VCaP (cell line): ENCODE results near the gene UNC119.

ENCODE experiments used
- H3K27ac ChIP-seq: fragments of 450-650 bp; 2 replicates; pipeline ENCODE4 v1.5.1; 2017
- TF ChIP-seq, protein P1 (sequence below): fragments of 450-650 bp; conservative IDR thresholded peaks from 2 replicates; pipeline ENCODE4 v1.5.1; 2017; ENCODE audit warnings: mild to moderate bottlenecking, moderate library complexity

UNC119 gene

DNA sequence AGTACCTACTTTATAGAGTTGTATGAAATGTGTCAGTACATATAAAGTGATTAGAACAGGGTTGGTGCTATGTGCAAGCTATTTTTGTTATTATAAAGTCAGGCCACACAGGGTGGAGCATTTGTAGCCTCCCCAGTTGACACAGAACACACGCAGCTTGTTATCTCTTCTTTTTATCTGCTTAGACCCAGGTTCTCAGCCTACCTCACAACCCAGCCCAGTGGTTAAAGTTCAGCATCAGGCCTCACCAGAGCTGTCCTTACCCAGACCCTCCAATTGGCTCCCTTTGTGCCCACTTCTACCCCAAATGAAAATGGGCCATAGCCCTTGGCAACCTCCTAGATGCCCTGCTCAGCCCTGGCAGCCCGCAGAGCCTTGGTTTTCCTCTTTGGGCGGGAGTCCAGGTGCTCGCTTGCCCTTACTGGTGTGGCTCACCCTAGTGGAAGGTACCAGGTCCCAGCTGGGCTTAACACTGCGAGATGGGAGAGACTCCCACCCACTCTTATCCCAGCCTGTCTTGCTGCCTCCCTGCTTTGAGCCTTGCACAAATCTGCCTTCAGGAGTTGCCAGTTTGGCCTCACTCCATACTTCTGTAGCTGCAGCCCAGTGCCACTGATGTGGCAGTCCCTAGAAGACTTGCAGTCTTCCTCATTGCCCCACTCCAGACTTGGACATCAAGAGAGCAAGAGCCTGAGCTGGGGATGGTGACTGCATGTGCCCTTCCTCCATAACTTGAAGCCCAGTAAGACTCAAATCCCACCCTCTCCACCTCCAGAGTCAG is 20.0 kb upstream of the UNC119 start:
- TF ChIP-seq, protein P1, sequence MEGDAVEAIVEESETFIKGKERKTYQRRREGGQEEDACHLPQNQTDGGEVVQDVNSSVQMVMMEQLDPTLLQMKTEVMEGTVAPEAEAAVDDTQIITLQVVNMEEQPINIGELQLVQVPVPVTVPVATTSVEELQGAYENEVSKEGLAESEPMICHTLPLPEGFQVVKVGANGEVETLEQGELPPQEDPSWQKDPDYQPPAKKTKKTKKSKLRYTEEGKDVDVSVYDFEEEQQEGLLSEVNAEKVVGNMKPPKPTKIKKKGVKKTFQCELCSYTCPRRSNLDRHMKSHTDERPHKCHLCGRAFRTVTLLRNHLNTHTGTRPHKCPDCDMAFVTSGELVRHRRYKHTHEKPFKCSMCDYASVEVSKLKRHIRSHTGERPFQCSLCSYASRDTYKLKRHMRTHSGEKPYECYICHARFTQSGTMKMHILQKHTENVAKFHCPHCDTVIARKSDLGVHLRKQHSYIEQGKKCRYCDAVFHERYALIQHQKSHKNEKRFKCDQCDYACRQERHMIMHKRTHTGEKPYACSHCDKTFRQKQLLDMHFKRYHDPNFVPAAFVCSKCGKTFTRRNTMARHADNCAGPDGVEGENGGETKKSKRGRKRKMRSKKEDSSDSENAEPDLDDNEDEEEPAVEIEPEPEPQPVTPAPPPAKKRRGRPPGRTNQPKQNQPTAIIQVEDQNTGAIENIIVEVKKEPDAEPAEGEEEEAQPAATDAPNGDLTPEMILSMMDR = no peak
- peak overlapping the region; percentile 95 for H3K27ac ChIP-seq

DNA sequence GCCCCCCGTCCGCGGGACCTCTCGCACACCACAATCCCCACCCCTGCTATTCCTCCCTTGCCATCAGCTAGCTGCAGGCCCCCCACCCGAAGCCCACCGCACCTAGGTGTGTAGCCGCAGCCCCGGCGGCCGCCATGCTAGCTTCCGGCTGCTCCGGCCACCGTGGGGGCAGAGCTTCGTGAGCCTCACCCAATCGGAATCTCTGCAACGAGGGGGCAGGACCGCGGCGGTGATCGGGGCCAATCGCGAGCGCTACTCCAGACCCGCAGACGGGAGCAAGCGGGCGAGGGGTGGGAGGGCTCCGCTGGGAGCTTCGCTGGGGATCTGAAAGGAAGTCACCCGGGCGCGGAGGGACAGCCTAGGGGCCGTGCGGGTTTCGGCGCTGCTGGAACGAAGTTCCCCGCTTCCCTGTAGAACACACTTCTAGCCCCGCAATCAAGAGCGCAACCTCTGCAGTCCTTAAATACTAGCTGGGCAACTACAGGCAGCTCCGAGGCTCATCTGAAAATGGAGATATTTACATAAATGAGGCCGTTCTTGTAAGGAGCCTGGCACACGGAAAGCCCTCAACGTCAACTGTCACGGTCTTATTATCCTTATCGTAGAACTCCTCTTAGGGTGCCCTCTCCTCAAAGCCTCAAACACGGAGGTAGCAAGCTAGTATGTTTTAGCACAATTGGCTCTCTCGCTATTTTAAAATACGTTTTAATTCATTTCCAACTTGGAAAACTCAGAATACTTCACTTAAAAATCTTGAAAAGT is 19.1 kb upstream of the UNC119 start, which contains the start of gene PIGS:
PIGS (minus strand) TSS at position 164 of the 762 bp plus-strand sequence; CDS start at position 136, 28 bp downstream.
- peak within 1 kb of the TSS; percentile 95 for H3K27ac ChIP-seq
- TF ChIP-seq, protein P1 = no peak

DNA sequence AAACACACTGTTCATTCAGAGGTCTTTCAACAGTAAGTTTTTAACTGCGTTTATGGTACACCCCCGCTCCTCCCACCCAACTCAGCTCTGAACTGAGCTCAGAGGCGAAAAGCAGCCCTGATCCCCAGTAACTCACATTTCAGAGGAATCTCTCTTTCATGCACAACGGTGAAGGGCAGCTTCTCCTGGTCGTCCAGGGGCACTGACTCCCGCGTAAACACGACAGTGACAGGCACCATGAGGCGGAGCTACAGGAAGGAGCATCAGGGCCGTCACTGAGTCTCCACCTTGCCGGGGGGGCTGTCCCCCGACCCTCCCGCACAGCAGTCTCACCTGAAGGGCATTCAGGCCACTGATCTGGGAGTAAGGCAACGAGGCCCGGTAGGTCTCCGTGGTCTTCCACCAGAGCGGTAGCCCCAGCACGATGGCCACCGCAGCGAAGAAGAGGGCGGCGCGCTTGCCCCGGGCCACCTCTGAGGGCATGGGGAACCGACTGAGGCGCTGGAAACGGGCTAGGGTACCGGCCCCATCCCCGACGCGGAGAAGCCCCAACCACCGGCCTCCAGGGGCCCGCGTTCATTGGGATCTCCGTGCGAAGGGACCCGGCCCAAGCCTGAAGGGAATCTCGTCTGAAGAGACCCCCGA is 18.4 kb upstream of the UNC119 start:
- peak overlapping the region; percentile 95 for H3K27ac ChIP-seq

DNA sequence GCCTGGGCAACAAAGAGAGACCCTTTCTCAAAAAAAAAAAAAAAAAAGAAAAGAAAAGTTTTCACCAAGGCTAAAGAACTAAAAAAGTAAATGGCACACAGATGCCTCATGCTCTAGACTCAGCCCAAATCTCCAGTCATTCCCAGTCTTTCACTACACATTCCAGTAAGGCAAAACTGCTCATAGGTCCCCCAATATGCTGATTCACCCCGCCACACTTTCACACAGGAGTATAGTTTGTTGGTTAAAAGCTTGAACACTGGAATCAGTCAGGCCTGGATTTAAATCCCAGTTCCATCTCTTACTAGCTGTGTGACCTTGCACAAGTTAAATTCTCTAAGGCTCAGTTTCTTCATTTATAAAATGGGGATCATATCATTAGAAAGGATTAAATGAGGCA is 17.0 kb upstream of the UNC119 start:
- TF ChIP-seq, protein P1 = no peak
- H3K27ac ChIP-seq = peak overlapping the region; percentile 95

More for the DNA sequence above, 18.4 kb upstream of the UNC119 start:
- TF ChIP-seq, protein P1 = no peak

DNA sequence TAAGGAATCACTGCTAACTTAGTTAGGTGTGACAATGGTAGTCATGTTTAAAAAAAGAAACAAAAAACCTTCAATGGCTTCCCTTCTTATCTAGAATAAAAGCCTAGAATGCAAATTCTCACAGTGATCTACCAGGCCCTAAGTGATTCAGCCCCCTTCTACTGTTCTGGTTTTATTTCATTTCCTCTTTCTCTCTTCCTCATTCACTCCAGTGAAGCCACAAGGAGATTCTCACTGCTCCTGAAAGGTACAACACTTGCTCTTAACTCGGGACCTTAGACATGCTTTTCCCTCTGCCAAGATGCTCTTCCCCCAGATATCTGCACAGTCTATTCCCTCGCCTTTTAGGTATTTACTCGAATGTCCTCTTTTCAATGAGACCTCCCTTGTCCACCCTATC is 15.2 kb upstream of the UNC119 start:
- TF ChIP-seq, protein P1 = no peak
- H3K27ac ChIP-seq = no peak overlapping the region

DNA sequence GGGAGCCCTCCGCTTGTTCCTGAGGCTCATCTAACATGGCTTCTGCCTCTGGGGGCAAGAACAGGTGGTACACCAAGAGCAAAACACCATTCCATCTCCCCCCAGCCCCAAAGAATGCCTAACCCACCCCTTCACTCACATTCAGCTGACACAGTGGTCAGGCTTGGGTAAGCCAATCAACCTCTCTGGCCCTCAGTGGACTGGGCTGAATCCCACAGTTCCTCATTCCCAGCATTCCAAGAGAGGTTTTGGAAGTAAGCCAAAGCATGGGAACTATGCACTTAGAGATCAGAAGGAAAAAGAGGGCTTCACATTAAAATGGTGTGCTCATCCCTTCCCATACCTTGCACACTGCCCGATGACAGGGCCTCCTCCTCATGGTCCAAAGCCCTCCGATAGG is 11.1 kb upstream of the UNC119 start:
- TF ChIP-seq, protein P1 = no peak
- no peak overlapping the region for H3K27ac ChIP-seq

DNA sequence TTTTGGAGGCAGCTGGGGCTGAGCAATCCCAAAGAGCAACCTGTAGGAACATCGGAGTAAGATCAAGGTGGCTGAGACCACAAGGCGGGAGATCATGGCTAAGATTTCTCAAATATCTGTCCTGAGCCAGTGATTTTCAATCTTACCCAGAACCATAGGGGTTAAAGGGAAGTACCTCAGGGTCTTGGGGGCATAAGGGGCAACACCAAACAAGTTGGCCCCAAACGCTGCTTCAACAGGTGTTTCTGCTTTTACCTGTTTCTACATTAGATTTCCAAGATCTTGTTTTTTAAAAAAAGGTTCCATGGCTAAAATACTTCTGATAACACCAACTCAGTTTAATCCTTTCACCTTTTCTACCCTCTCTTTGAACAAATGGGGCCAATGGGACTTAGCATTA is 2.6 kb upstream of the UNC119 start:
- TF ChIP-seq, protein P1 = no peak
- H3K27ac ChIP-seq = no peak overlapping the region
